HepG2 (cell line): ENCODE results near the gene SULT1B1. TPM values are rescaled to one million over a fixed set of nuclear protein-coding genes. Genes with fewer than 3 reads are reported as not detected.

Experiments
- ATAC-seq: fragments of 200-7000 bp; cut with Tn5 transposase; 3 replicates; pipeline ENCODE4 v1.9.1; 2020; ENCODE audit warnings: mild to moderate bottlenecking, moderate library complexity
- BruUV-seq: library from RNA; stranded (reverse); fragments of 400-500 nt; replicated peaks from 2 replicates; lab custom pipeline; 2021; lab: Mats Ljungman, UMichigan
- CTCF ChIA-PET: fragments of 300-600 bp; formaldehyde crosslinking; extraction: SDS; loops from one replicate; lab custom pipeline; 2021; ENCODE audit warnings: low total read pairs, inconsistent platforms, low intra/inter-chr PET ratio; lab: Yijun Ruan, JAX
- POLR2A ChIA-PET: fragments of 350-600 bp; sonication (Branson Sonifier 250); formaldehyde crosslinking; loops from one replicate; lab custom pipeline; 2020; ENCODE audit warnings: antibody characterized with exemption, inconsistent platforms; lab: Yijun Ruan, JAX
- DNase-seq: peaks from one replicate; pipeline ENCODE4 v3.0.0-alpha.2; 2015; ENCODE audit warnings: low spot score
- FAIRE-seq: peaks from 3 replicates; lab custom pipeline; 2011; peaks lifted over from hg19 to GRCh38; lab: Jason Lieb, UNC
- H2AFZ ChIP-seq: one replicate; pipeline ENCODE4 v1.6.1; 2011; ENCODE audit warnings: low read length, inconsistent platforms
- H3K27ac ChIP-seq: fragments of 300-600 bp; 3 replicates; pipeline ENCODE4 v1.8.0; 2011; ENCODE audit warnings: mixed run types, mild to moderate bottlenecking, mixed read lengths, low read length, inconsistent platforms; ENCODE audit not compliant: insufficient read depth; ENCODE audit errors: extremely low read length
- H3K27me3 ChIP-seq, 2 experiments: fragments of 200-600 bp in 1 of 2; 2 replicates in 1 of 2; 3 replicates in 1 of 2; pipeline versions ENCODE4 v1.6.0 to v1.8.0; 2011; ENCODE audit warnings: low read length in 2 of 2, mild to moderate bottlenecking in 2 of 2, moderate library complexity in 2 of 2, inconsistent platforms in 1 of 2; ENCODE audit not compliant: insufficient read depth in 2 of 2, control insufficient read depth in 1 of 2
- H3K36me3 ChIP-seq, 2 experiments: fragments of 200-600 bp in 1 of 2; replicated peaks in 1 of 2; 2 replicates in 1 of 2; 3 replicates in 1 of 2; pipeline versions ENCODE4 v1.5.1 to v1.8.0; 2011; ENCODE audit warnings: low read length in 2 of 2, inconsistent platforms in 1 of 2; ENCODE audit not compliant: insufficient read depth in 2 of 2, control insufficient read depth in 1 of 2
- H3K4me1 ChIP-seq: 2 replicates; pipeline ENCODE4 v1.5.1; 2012; ENCODE audit warnings: low read length, inconsistent platforms; ENCODE audit not compliant: insufficient read depth
- H3K4me2 ChIP-seq: 2 replicates; pipeline ENCODE4 v1.6.0; 2011; ENCODE audit warnings: low read depth, low read length, inconsistent platforms
- H3K4me3 ChIP-seq, 3 experiments: fragments of 200-600 bp in 1 of 3; sonication (generic), shearing (Covaris generic) in 1 of 3; replicated peaks in 1 of 3; 2 replicates each; pipeline ENCODE4 v1.5.1; 2011 to 2016; ENCODE audit warnings: low read length in 3 of 3, inconsistent platforms in 2 of 3, low read depth in 2 of 3, mild to moderate bottlenecking in 2 of 3, control low read depth in 1 of 3, mixed read lengths in 1 of 3; ENCODE audit not compliant: insufficient read depth in 1 of 3
- H3K79me2 ChIP-seq: one replicate; pipeline ENCODE4 v1.6.1; 2011; ENCODE audit warnings: low read length, inconsistent platforms; ENCODE audit not compliant: insufficient read depth
- H3K9ac ChIP-seq: 2 replicates; pipeline ENCODE4 v1.6.0; 2011; ENCODE audit warnings: mild to moderate bottlenecking, low read depth, low read length, inconsistent platforms; ENCODE audit not compliant: insufficient read depth
- H3K9me3 ChIP-seq: 2 replicates; pipeline ENCODE4 v1.5.1; 2012; ENCODE audit warnings: mild to moderate bottlenecking, low read length
- H4K20me1 ChIP-seq: 2 replicates; pipeline ENCODE4 v1.6.0; 2011; ENCODE audit warnings: inconsistent platforms, mild to moderate bottlenecking, low read length, moderate library complexity; ENCODE audit not compliant: insufficient read depth
- ATM ChIP-seq: fragments of 450-650 bp; IDR thresholded peaks from 2 replicates; pipeline ENCODE4 v1.7.1; 2017; ENCODE audit warnings: mild to moderate bottlenecking, borderline replicate concordance
- CBX5 ChIP-seq: sonication (generic); formaldehyde crosslinking; IDR thresholded peaks from 2 replicates; pipeline ENCODE4 v1.4.0; 2020; ENCODE audit warnings: missing genetic modification reagents, borderline replicate concordance
- CHD2 ChIP-seq: IDR thresholded peaks from 2 replicates; pipeline ENCODE4 v1.6.1; 2011; ENCODE audit warnings: low read depth, low read length, improper control_type of control experiment
- DNMT3B ChIP-seq: conservative IDR thresholded peaks from 2 replicates; pipeline ENCODE4 v1.6.1; 2016; ENCODE audit warnings: missing biosample characterization, control low read depth
- ETV6 ChIP-seq: sonication (generic); formaldehyde crosslinking; conservative IDR thresholded peaks from 2 replicates; pipeline ENCODE4 v1.4.0; 2020; ENCODE audit warnings: missing genetic modification reagents
- GATA4 ChIP-seq: sonication (generic); IDR thresholded peaks from 2 replicates; pipeline ENCODE4 v1.6.1; 2016; ENCODE audit warnings: antibody characterized with exemption, low read depth, borderline replicate concordance
- GFI1 ChIP-seq: sonication (generic); formaldehyde crosslinking; IDR thresholded peaks from 2 replicates; pipeline ENCODE4 v1.5.0; 2020; ENCODE audit warnings: missing genetic modification reagents, mild to moderate bottlenecking, borderline replicate concordance
- HINFP ChIP-seq: sonication (generic); formaldehyde crosslinking; IDR thresholded peaks from 2 replicates; pipeline ENCODE4 v1.4.0; 2020; ENCODE audit warnings: low read depth, mild to moderate bottlenecking, missing genetic modification reagents
- HNRNPUL1 ChIP-seq: fragments of 200-400 bp; formaldehyde crosslinking; IDR thresholded peaks from 2 replicates; pipeline ENCODE4 v1.6.1; 2017; ENCODE audit warnings: low read depth, mild to moderate bottlenecking, low read length, moderate library complexity
- ISX ChIP-seq: sonication (generic); formaldehyde crosslinking; conservative IDR thresholded peaks from 2 replicates; pipeline ENCODE4 v1.5.0; 2020; ENCODE audit warnings: missing genetic modification reagents
- JUNB ChIP-seq: sonication (generic); formaldehyde crosslinking; IDR thresholded peaks from 2 replicates; pipeline ENCODE4 v1.8.0; 2022; ENCODE audit warnings: missing genetic modification reagents, mild to moderate bottlenecking, borderline replicate concordance
- TFDP2 ChIP-seq: sonication (generic); formaldehyde crosslinking; IDR thresholded peaks from 2 replicates; pipeline ENCODE4 v1.4.0; 2020; ENCODE audit warnings: missing genetic modification reagents
- TFE3 ChIP-seq: IDR thresholded peaks from 2 replicates; pipeline ENCODE4 v1.6.1; 2016
- ZBTB3 ChIP-seq: sonication (generic); formaldehyde crosslinking; IDR thresholded peaks from 2 replicates; pipeline ENCODE4 v1.4.0; 2020; ENCODE audit warnings: low read depth, mild to moderate bottlenecking, moderate library complexity, missing genetic modification reagents, borderline replicate concordance
- ZFY ChIP-seq: sonication (generic); formaldehyde crosslinking; IDR thresholded peaks from 2 replicates; pipeline ENCODE4 v1.4.0; 2020; ENCODE audit warnings: missing genetic modification reagents
- ZNF317 ChIP-seq: sonication (generic); formaldehyde crosslinking; IDR thresholded peaks from 2 replicates; pipeline ENCODE4 v1.5.0; 2020; ENCODE audit warnings: mild to moderate bottlenecking, missing genetic modification reagents
- ZNF597 ChIP-seq: sonication (generic); formaldehyde crosslinking; IDR thresholded peaks from 2 replicates; pipeline ENCODE4 v1.5.0; 2020; ENCODE audit warnings: missing genetic modification reagents
- ZNF605 ChIP-seq: sonication (generic); formaldehyde crosslinking; IDR thresholded peaks from 2 replicates; pipeline ENCODE4 v1.8.0; 2022; ENCODE audit warnings: mild to moderate bottlenecking, missing genetic modification reagents
- ZNF784 ChIP-seq: sonication (generic); formaldehyde crosslinking; IDR thresholded peaks from 2 replicates; pipeline ENCODE4 v1.5.1; 2020; ENCODE audit warnings: missing genetic modification reagents, mild to moderate bottlenecking, borderline replicate concordance
- WGBS: methylation state at CpG from one replicate; pipeline ENCODE4 v1.1.6; 2017; ENCODE audit warnings: low lambda C conversion rate; 5-methylcytosine and 5-hydroxymethylcytosine counted together
- in situ Hi-C: cut with HindIII; loops from 2 replicates; pipeline ENCODE4 v1.10.0; 2017; ENCODE audit warnings: low pct_unique_long_range_greater_than_20kb; ENCODE audit not compliant: extremely low pct_ligation_motif_present
- intact Hi-C: fragments of 100-400 bp; cut with micrococcal nuclease; formaldehyde crosslinking; loops from one replicate; pipeline ENCODE4 v1.10.0; 2022; ENCODE audit not compliant: unreplicated experiment
- polyA plus RNA-seq, 8 experiments: library from polyadenylated mRNA; depleted of rRNA in 3 of 8; stranded (reverse) in 7 of 8; unstranded in 1 of 8; fragments of >200 nt; fragmentation: Illumina TruSeq in 4 of 8; extraction: Trizol in 4 of 8; gene quantifications; 2 replicates each; pipeline versions ENCODE4 v1.2.1 to v1.2.3, GENCODE V29; 2011 to 2016; ENCODE audit warnings: low read depth in 4 of 8, missing spikeins in 1 of 8, mixed read lengths in 1 of 8; ENCODE audit not compliant: insufficient read depth in 1 of 8
- total RNA-seq, 5 experiments: library from RNA; depleted of rRNA; stranded (reverse); fragments of >200 nt; fragmentation: Illumina TruSeq; extraction: Trizol; gene quantifications; 2 replicates each; pipeline ENCODE4 v1.2.3, GENCODE V29; 2016; ENCODE audit warnings: low read depth in 1 of 5

SULT1B1 gene
- total and polyA plus RNA-seq, 2 of the 13 experiments (the other 11 are each of a cell fraction or from before 2014, with no cell fraction given): 0.20 to 0.25 TPM

GRCh38 chr4:69765751-69766150 is 5.3 kb upstream of the SULT1B1 start (continued):
- no peak for TF ChIP-seq TFDP2 (CRISPR knock-in tag)
- no peak for TF ChIP-seq ZBTB3

- ATAC-seq (no peak), FAIRE-seq (no peak), DNase-seq (no peak)
- POLR2A ChIA-PET: no interaction called here
- intact Hi-C loops: no loop called here
- in situ Hi-C loops: no loop called here
- no peaks in the 10 kb centered on the region for H3K27me3 ChIP-seq
- H3K9ac ChIP-seq: no peak overlapping the region
- peaks cover 17% of the 10 kb centered on the region; the same call in 1 of the 2 replicates for H3K4me1 ChIP-seq
- BruUV-seq: no TSS peak
- no peak overlapping the region for H2AFZ ChIP-seq
- no peak overlapping the region for H3K4me2 ChIP-seq
- no peaks in the 10 kb centered on the region for H3K79me2 ChIP-seq
- H4K20me1 ChIP-seq: no peaks in the 10 kb centered on the region
- TF ChIP-seq JUNB (CRISPR knock-in tag) (no peak), HNRNPUL1 (no peak), ZFY (CRISPR knock-in tag) (no peak), HINFP (no peak), ZNF317 (CRISPR knock-in tag) (no peak), DNMT3B (CRISPR knock-in tag) (no peak), ISX (CRISPR knock-in tag) (no peak), ATM (no peak), CBX5 (CRISPR knock-in tag) (no peak), CHD2 (no peak), GFI1 (CRISPR knock-in tag) (no peak), ZNF784 (CRISPR knock-in tag) (no peak), TFE3 (no peak), ETV6 (no peak), GATA4 (no peak), ZNF597 (CRISPR knock-in tag) (no peak), ZNF605 (CRISPR knock-in tag) (no peak)
- 84% methylated on average over 1 of the region's 1 CpG for WGBS
- no peak overlapping the region for H3K4me3 ChIP-seq
- no peaks in the 10 kb centered on the region for H3K9me3 ChIP-seq
- H3K27ac ChIP-seq: no peak overlapping the region
- CTCF ChIA-PET: no interaction called here
- H3K36me3 ChIP-seq: no peaks in the 10 kb centered on the region
Observed at GRCh38 chr4:69764311-69764710, 3.9 kb upstream of the SULT1B1 start.
